ENCODE measurements around the gene COX7A1.

GRCh38 chr19:36112678-36113077 is 39.6 kb downstream of the COX7A1 start:
- no peak for TF ChIP-seq CTCF (IDR thresholded peaks at IDR 0.05; ENCODE audit: insufficient read depth, low read depth, low read length)
- TF ChIP-seq EZH2 (IDR thresholded peaks at IDR 0.05; ENCODE audit: insufficient read depth, low read length), result no peak
